Tibial nerve (tissue), 4 donors: Measurements from ENCODE around the gene PHKB. TPM values are rescaled to one million over a fixed set of nuclear protein-coding genes. Genes with fewer than 3 reads are reported as not detected.

Experiments
- DNase-seq, 2 donors: peaks; one replicate each; pipeline ENCODE4 v3.0.0-alpha.2; 2019; ENCODE audit warnings: low spot score in 2 of 2
- H3K27ac ChIP-seq, 4 donors: fragments of 200-600 bp; sonication (generic) in 3 of 4; one replicate each; pipeline ENCODE4 v1.5.1; 2017 to 2019; ENCODE audit warnings: mild to moderate bottlenecking in 1 of 4
- H3K27me3 ChIP-seq, 2 donors: fragments of 200-600 bp; sonication (generic) in 1 of 2; one replicate each; pipeline versions ENCODE4 v1.5.1 to v1.6.0; 2017 to 2019
- H3K36me3 ChIP-seq, 3 donors: fragments of 200-600 bp; sonication (generic); one replicate each; pipeline ENCODE4 v1.5.1; 2018 to 2019
- H3K4me1 ChIP-seq, 4 donors: fragments of 200-600 bp; sonication (generic) in 3 of 4; one replicate each; pipeline ENCODE4 v1.5.1; 2017 to 2019
- H3K4me3 ChIP-seq, 4 donors: fragments of 200-600 bp; sonication (generic) in 3 of 4; one replicate each; pipeline ENCODE4 v1.5.1; 2017 to 2019; ENCODE audit warnings: mild to moderate bottlenecking in 1 of 4, moderate library complexity in 1 of 4
- H3K9me3 ChIP-seq, 4 donors: fragments of 200-600 bp; sonication (generic) in 3 of 4; one replicate each; pipeline ENCODE4 v1.5.1; 2017 to 2019
- CTCF ChIP-seq, 5 experiments: fragments of 200-600 bp in 3 of 5; fragments of 450-650 bp in 2 of 5; sonication (generic) in 3 of 5; IDR thresholded peaks; one replicate each; pipeline ENCODE4 v1.5.1; 2016 to 2019; ENCODE audit warnings: antibody characterized with exemption in 5 of 5, mild to moderate bottlenecking in 3 of 5, moderate library complexity in 2 of 5
- EP300 ChIP-seq, 2 donors: sonication (generic); formaldehyde crosslinking; IDR thresholded peaks; one replicate each; pipeline ENCODE4 v1.6.1; 2017; ENCODE audit warnings: antibody characterized with exemption in 2 of 2, mild to moderate bottlenecking in 1 of 2
- POLR2A ChIP-seq, 2 donors: fragments of 450-650 bp; IDR thresholded peaks; one replicate each; pipeline ENCODE4 v1.6.1; 2017; ENCODE audit warnings: antibody characterized with exemption in 2 of 2, mild to moderate bottlenecking in 2 of 2, moderate library complexity in 2 of 2
- WGBS, 2 donors: methylation state at CpG; one replicate each; pipeline ENCODE4 v1.1.5; 2018; 5-methylcytosine and 5-hydroxymethylcytosine counted together
- total RNA-seq, 4 donors: library from RNA; depleted of rRNA; stranded (reverse); fragments of >200 nt; gene quantifications; one replicate each; pipeline ENCODE4 v1.1.0, GENCODE V29; 2016

PHKB gene
- total RNA-seq, 4 donors from 2014 or later: 80.1 to 93.7 (median 82.4) TPM

GRCh38 chr16:47727131-47727530 is 266.0 kb downstream of the PHKB start:
- Histone ChIP-seq H3K9me3 (no peaks in the 10 kb centered on the region), H3K4me3 (no peak overlapping the region), H3K27me3 (no peaks in the 10 kb centered on the region), H3K4me1 (no peaks in the 10 kb centered on the region), H3K36me3 (no peaks in the 10 kb centered on the region), H3K27ac (no peak overlapping the region)
- TF ChIP-seq POLR2A (IDR thresholded peaks at IDR 0.05): no peak
- TF ChIP-seq CTCF (IDR thresholded peaks at IDR 0.05): no peak
- no peak for TF ChIP-seq EP300 (IDR thresholded peaks at IDR 0.05)
- 92 to 98% methylated on average over 6 of the region's 6 CpGs for WGBS, 2 donors
- no peak for DNase-seq

- no peaks in the 10 kb centered on the region for H3K9me3 ChIP-seq
- no peak for DNase-seq
- H3K27me3 ChIP-seq: no peaks in the 10 kb centered on the region
- WGBS, 2 donors: 70 to 85% methylated on average over 3 of the region's 3 CpGs
- no peak overlapping the region for H3K4me3 ChIP-seq
- TF ChIP-seq EP300 (IDR thresholded peaks at IDR 0.05) (no peak), CTCF (IDR thresholded peaks at IDR 0.05) (no peak), POLR2A (IDR thresholded peaks at IDR 0.05) (no peak)
- H3K27ac ChIP-seq: no peak overlapping the region
- H3K4me1 ChIP-seq: no peaks in the 10 kb centered on the region
- no peaks in the 10 kb centered on the region for H3K36me3 ChIP-seq
Measured at GRCh38 chr16:47728205-47728604, 267.1 kb downstream of the PHKB start.

DNA sequence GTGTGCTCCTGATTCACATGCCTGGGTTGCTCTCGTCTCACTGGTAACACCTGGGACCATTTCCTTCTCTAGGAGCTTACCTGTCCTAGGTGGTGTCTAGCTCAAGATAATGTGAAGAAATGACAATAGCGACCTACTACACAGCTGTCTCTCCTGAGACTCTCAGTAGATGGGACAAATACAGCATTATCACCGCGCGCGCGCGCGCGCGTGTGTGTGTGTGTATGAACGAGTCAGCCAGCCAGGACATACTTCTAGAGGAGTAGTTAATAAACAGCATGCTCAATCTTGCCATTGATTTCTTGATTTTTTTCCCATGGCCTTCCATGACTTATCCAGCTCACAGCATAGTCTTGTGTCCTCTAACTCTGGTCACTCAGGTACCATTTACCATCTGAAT is 268.6 kb downstream of the PHKB start:
- Histone ChIP-seq H3K27ac (no peak overlapping the region), H3K9me3 (no peaks in the 10 kb centered on the region), H3K4me3 (no peak overlapping the region), H3K36me3 (no peaks in the 10 kb centered on the region), H3K27me3 (no peaks in the 10 kb centered on the region), H3K4me1 (no peaks in the 10 kb centered on the region)
- WGBS, 2 donors: 92 to 95% methylated on average over 12 of the region's 12 CpGs
- TF ChIP-seq CTCF (IDR thresholded peaks at IDR 0.05) (no peak), POLR2A (IDR thresholded peaks at IDR 0.05) (no peak), EP300 (IDR thresholded peaks at IDR 0.05) (no peak)
- no peak for DNase-seq

DNA sequence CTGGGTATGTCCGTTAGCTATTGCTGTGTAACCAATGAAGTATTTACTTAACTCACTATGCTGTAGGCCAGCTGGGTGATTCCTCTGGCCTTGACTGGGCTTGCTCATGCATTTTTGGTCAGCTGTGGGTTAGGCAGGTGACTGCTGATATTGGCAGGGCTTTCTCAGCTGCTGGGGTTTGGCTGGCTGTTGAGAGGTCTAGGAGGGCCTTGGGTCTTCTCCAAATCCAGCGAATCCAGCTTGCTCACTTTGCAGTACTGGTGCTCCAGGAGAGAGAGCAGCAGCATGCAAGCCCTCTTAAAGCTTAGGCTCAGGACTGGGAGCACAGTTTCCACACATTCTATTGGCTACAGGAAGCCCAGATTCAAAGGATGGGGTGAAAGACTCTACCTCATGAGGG is 270.1 kb downstream of the PHKB start:
- DNase-seq: no peak

DNA sequence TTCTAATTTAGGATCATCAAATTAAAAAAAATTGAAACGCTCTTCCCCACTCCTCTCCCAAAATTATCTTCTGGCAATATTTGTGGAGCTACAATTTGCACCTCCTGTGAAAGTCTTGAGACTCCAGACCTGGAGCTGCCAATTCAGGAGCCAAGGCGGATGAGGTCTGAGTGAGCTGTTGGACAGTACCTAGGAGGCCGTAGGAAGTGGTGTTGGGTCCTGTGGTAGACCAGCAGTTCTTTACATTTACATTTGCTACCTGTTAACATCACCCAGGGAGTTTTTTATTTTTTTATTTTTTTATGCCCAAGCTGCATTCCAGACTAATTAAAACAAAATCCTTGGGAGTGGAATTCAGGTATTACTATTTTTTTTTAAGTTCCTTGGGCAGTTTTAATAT is 271.0 kb downstream of the PHKB start:
- Histone ChIP-seq H3K4me1 (no peaks in the 10 kb centered on the region), H3K9me3 (no peaks in the 10 kb centered on the region), H3K27me3 (no peaks in the 10 kb centered on the region), H3K36me3 (no peaks in the 10 kb centered on the region), H3K27ac (no peak overlapping the region), H3K4me3 (no peak overlapping the region)
- 88 to 93% methylated on average over 3 of the region's 3 CpGs for WGBS, 2 donors
- TF ChIP-seq EP300 (IDR thresholded peaks at IDR 0.05) (no peak), CTCF (IDR thresholded peaks at IDR 0.05) (no peak), POLR2A (IDR thresholded peaks at IDR 0.05) (no peak)
- no peak for DNase-seq

More for the DNA sequence above, 270.1 kb downstream of the PHKB start:
- H3K9me3 ChIP-seq: no peaks in the 10 kb centered on the region
- 60 to 62% methylated on average over 2 of the region's 2 CpGs for WGBS, 2 donors
- no peaks in the 10 kb centered on the region for H3K4me1 ChIP-seq
- no peaks in the 10 kb centered on the region for H3K27me3 ChIP-seq
- TF ChIP-seq EP300 (IDR thresholded peaks at IDR 0.05) (no peak), CTCF (IDR thresholded peaks at IDR 0.05) (no peak), POLR2A (IDR thresholded peaks at IDR 0.05) (no peak)
- no peak overlapping the region for H3K27ac ChIP-seq
- H3K4me3 ChIP-seq: no peak overlapping the region
- no peaks in the 10 kb centered on the region for H3K36me3 ChIP-seq
